Type B pancreatic cell (in vitro differentiated cells): ENCODE data around the gene SLC29A1. TPM values are rescaled to one million over a fixed set of nuclear protein-coding genes. Genes with fewer than 3 reads are reported as not detected.

ENCODE experiments used
- DNase-seq: peaks from one replicate; pipeline ENCODE4 v3.0.0; 2021; ENCODE audit warnings: mixed read lengths; ENCODE audit not compliant: unreplicated experiment; ENCODE audit errors: extremely low spot score
- H3K27ac Mint-ChIP-seq: 2 replicates; pipeline ENCODE4 v1.8.0; 2021; ENCODE audit warnings: mild to moderate bottlenecking, mixed read lengths
- H3K27me3 Mint-ChIP-seq: 2 replicates; pipeline ENCODE4 v1.8.0; 2021; ENCODE audit warnings: mixed read lengths
- H3K36me3 Mint-ChIP-seq: 2 replicates; pipeline ENCODE4 v1.8.0; 2021; ENCODE audit warnings: mixed read lengths
- H3K4me1 Mint-ChIP-seq: one replicate; pipeline ENCODE4 v1.8.0; 2021; ENCODE audit warnings: mixed read lengths; ENCODE audit not compliant: unreplicated experiment
- H3K4me3 Mint-ChIP-seq: 2 replicates; pipeline ENCODE4 v1.8.0; 2021; ENCODE audit warnings: mild to moderate bottlenecking, mixed read lengths
- H3K9me3 Mint-ChIP-seq: 2 replicates; pipeline ENCODE4 v1.8.0; 2021; ENCODE audit warnings: mixed read lengths
- CTCF ChIP-seq: fragments of 200-600 bp; sonication (generic); conservative IDR thresholded peaks from 2 replicates; pipeline ENCODE4 v1.5.0; 2021; ENCODE audit warnings: antibody characterized with exemption, mild to moderate bottlenecking
- total RNA-seq: library from RNA; stranded (reverse); gene quantifications from 2 replicates; pipeline ENCODE4 v1.2.1, GENCODE V29; 2021; ENCODE audit warnings: low replicate concordance

SLC29A1 gene
- total RNA-seq, 1 donor from 2014 or later: 33.6 TPM

- Mint-ChIP-seq H3K27ac (peak within 1 kb of the TSS; percentile 100), H3K9me3 (no peaks in the 10 kb centered on the region), H3K4me1 (peaks cover 27% of the 10 kb centered on the region), H3K4me3 (peak within 1 kb of the TSS; percentile 99), H3K27me3 (peaks cover 6% of the 10 kb centered on the region), H3K36me3 (peaks cover 36% of the 10 kb centered on the region)
- DNase-seq: peak; percentile 92
- TF ChIP-seq CTCF: no peak
Observed at GRCh38 chr6:44246663-44247337, 23.4 kb downstream of the SLC29A1 start, which contains the start of gene HSP90AB1. Gene HSP90AB1, plus strand, starts transcription at chr6:44247101. Its CDS starts 1,529 bp downstream, at chr6:44248630.

GRCh38 chr6:44247338-44248302 is 24.2 kb downstream of the SLC29A1 start:
- H3K27ac Mint-ChIP-seq: peak overlapping the region; percentile 100
- H3K27me3 Mint-ChIP-seq: peaks cover 6% of the 10 kb centered on the region
- H3K4me1 Mint-ChIP-seq: peaks cover 30% of the 10 kb centered on the region
- H3K4me3 Mint-ChIP-seq: peak overlapping the region; percentile 99
- no peak for TF ChIP-seq CTCF
- H3K9me3 Mint-ChIP-seq: no peaks in the 10 kb centered on the region
- DNase-seq: no peak
- peaks cover 41% of the 10 kb centered on the region for H3K36me3 Mint-ChIP-seq

- peak overlapping the region; percentile 99 for H3K4me3 Mint-ChIP-seq
- DNase-seq: no peak
- H3K36me3 Mint-ChIP-seq: peaks cover 51% of the 10 kb centered on the region
- peaks cover 40% of the 10 kb centered on the region for H3K4me1 Mint-ChIP-seq
- peaks cover 6% of the 10 kb centered on the region for H3K27me3 Mint-ChIP-seq
- H3K27ac Mint-ChIP-seq: peak overlapping the region; percentile 100
- H3K9me3 Mint-ChIP-seq: no peaks in the 10 kb centered on the region
- TF ChIP-seq CTCF: no peak
Observed at GRCh38 chr6:44248579-44248978, 25.2 kb downstream of the SLC29A1 start.

DNA sequence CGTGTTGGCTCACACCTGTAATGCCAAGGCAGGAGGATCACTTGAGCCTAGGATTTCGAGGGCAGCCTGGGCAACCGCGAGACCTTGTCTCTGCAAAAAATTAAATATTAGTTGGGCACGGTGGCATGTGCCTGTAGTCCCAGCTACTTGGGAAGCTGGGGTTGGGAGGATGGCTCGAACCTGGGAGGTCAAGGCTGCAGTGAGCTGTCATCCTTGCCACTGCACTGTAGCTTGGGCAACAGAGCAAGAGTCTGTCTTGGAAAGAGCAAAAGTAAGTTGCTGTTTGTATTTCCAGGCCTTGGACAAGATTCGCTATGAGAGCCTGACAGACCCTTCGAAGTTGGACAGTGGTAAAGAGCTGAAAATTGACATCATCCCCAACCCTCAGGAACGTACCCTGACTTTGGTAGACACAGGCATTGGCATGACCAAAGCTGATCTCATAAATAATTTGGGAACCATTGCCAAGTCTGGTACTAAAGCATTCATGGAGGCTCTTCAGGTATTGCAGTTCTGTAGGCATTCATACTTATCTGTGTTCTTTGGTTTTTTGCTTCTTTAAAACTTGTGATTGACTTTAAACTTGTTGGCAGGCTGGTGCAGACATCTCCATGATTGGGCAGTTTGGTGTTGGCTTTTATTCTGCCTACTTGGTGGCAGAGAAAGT is 25.8 kb downstream of the SLC29A1 start:
- no peaks in the 10 kb centered on the region for H3K9me3 Mint-ChIP-seq
- peaks cover 53% of the 10 kb centered on the region for H3K36me3 Mint-ChIP-seq
- peak overlapping the region; percentile 99 for H3K4me3 Mint-ChIP-seq
- no peak for TF ChIP-seq CTCF
- peak overlapping the region; percentile 100 for H3K27ac Mint-ChIP-seq
- peaks cover 6% of the 10 kb centered on the region for H3K27me3 Mint-ChIP-seq
- DNase-seq: no peak
- peaks cover 41% of the 10 kb centered on the region for H3K4me1 Mint-ChIP-seq

DNA sequence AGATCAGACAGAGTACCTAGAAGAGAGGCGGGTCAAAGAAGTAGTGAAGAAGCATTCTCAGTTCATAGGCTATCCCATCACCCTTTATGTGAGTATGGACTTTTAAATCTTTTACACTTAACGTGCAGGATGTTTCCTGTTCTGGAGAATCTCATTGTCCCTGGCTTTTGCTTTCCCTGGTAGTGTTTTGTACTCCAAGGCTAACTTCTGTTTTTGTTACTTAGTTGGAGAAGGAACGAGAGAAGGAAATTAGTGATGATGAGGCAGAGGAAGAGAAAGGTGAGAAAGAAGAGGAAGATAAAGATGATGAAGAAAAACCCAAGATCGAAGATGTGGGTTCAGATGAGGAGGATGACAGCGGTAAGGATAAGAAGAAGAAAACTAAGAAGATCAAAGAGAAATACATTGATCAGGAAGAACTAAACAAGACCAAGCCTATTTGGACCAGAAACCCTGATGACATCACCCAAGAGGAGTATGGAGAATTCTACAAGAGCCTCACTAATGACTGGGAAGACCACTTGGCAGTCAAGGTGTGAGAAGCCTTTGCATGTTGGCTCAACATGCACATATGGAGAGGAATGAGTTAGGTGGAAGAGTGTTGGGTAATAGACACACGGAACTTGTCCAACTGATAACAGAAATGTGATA is 26.8 kb downstream of the SLC29A1 start:
- peak overlapping the region; percentile 61 for H3K27ac Mint-ChIP-seq
- H3K4me3 Mint-ChIP-seq: peak overlapping the region; percentile 99
- peaks cover 6% of the 10 kb centered on the region for H3K27me3 Mint-ChIP-seq

More for the DNA sequence above, 26.8 kb downstream of the SLC29A1 start:
- H3K4me1 Mint-ChIP-seq: peaks cover 44% of the 10 kb centered on the region
- H3K36me3 Mint-ChIP-seq: peaks cover 53% of the 10 kb centered on the region
- no peaks in the 10 kb centered on the region for H3K9me3 Mint-ChIP-seq
- no peak for TF ChIP-seq CTCF
- no peak for DNase-seq
